NB4 (cell line): Measurements from ENCODE around the gene LSM4.

ENCODE experiments used
- DNase-seq: peaks from one replicate; pipeline ENCODE4 v3.0.0; 2010; ENCODE audit warnings: low read depth
- H3K4me3 ChIP-seq: one replicate; pipeline ENCODE4 v1.5.1; 2011; ENCODE audit warnings: mild to moderate bottlenecking, low read depth, low read length, moderate library complexity
- MAX ChIP-seq: IDR thresholded peaks from 2 replicates; pipeline ENCODE4 v1.6.1; 2011; ENCODE audit warnings: low read depth, low read length
- MYC ChIP-seq: IDR thresholded peaks from 2 replicates; pipeline ENCODE4 v1.6.1; 2011; ENCODE audit warnings: low read depth, low read length
- POLR2A ChIP-seq: IDR thresholded peaks from 2 replicates; pipeline ENCODE4 v1.6.1; 2011; ENCODE audit warnings: mild to moderate bottlenecking; ENCODE audit not compliant: insufficient read length; ENCODE audit errors: extremely low read depth
- TF ChIP-seq, protein P1 (sequence below): IDR thresholded peaks from one replicate; pipeline ENCODE4 v1.5.1; 2012; ENCODE audit warnings: low read depth, low read length

LSM4 gene

GRCh38 chr19:18317961-18318800 is 4.7 kb downstream of the LSM4 start:
- no peak for DNase-seq

GRCh38 chr19:18313398-18313797 is 9.5 kb downstream of the LSM4 start:
- no peak overlapping the region for H3K4me3 ChIP-seq
- TF ChIP-seq POLR2A: no peak
- TF ChIP-seq, protein P1, sequence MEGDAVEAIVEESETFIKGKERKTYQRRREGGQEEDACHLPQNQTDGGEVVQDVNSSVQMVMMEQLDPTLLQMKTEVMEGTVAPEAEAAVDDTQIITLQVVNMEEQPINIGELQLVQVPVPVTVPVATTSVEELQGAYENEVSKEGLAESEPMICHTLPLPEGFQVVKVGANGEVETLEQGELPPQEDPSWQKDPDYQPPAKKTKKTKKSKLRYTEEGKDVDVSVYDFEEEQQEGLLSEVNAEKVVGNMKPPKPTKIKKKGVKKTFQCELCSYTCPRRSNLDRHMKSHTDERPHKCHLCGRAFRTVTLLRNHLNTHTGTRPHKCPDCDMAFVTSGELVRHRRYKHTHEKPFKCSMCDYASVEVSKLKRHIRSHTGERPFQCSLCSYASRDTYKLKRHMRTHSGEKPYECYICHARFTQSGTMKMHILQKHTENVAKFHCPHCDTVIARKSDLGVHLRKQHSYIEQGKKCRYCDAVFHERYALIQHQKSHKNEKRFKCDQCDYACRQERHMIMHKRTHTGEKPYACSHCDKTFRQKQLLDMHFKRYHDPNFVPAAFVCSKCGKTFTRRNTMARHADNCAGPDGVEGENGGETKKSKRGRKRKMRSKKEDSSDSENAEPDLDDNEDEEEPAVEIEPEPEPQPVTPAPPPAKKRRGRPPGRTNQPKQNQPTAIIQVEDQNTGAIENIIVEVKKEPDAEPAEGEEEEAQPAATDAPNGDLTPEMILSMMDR: no peak
- TF ChIP-seq MAX: no peak
- no peak for TF ChIP-seq MYC
- no peak for DNase-seq

More at GRCh38 chr19:18317961-18318800, 4.7 kb downstream of the LSM4 start:
- TF ChIP-seq MAX (no peak), MYC (no peak), POLR2A (no peak)
- no peak overlapping the region for H3K4me3 ChIP-seq

DNA sequence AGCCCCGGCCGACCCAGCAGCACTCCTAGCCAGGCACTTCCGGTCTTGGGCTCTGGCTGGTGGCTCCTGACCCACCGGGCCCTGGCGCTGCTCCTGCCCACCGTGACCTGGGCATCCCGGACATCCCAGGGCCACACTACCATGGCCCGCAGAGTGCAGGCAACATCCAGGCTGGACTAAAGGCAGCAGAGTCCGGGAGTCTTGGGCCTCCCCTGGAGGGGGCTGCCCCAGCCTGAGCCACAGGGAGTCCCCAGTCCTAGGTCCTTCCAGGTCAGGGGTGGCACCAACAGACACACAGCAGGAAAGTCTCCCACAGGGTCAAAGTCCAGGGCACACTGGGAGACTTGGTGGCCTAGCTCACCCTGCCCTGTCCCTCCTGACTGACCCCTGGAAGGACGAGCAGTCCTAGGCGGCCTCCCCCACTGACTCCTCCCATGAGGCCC is 10.8 kb downstream of the LSM4 start:
- no peak overlapping the region for H3K4me3 ChIP-seq
- TF ChIP-seq POLR2A (no peak), MAX (no peak), MYC (no peak)
- TF ChIP-seq, protein P1: no peak
- DNase-seq: no peak

- TF ChIP-seq MAX (no peak), POLR2A (no peak)
- H3K4me3 ChIP-seq: no peak overlapping the region
- DNase-seq: no peak
These were observed 11.3 kb downstream of the LSM4 start for GRCh38 chr19:18311502-18312091.

DNA sequence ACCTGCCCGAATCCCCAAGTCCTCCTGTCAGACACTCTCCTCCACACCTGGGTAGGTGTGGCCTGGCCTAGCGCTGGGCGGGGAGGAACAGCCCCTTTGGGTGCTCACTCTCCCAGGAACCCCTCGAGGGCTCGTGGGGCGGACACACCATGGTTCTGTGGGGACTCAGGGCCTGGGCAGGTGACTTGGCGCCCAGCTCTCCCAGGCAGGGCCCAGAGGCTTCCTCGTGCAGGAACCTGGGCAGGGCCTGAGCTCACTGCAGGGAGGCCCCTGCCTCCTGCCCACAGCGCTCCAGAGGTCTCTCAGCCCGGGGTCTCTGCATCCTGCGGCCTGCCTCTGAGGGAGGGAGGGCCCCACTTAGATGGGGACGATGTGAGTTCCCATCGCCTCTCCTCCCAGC is 11.9 kb downstream of the LSM4 start:
- no peak overlapping the region for H3K4me3 ChIP-seq
- no peak for DNase-seq
- no peak for TF ChIP-seq MYC
- TF ChIP-seq, protein P1: no peak
- TF ChIP-seq POLR2A: no peak
- TF ChIP-seq MAX: no peak

- TF ChIP-seq POLR2A (no peak), MYC (no peak), MAX (no peak)
- TF ChIP-seq, protein P1: no peak
- no peak for DNase-seq
- no peak overlapping the region for H3K4me3 ChIP-seq
These were observed 12.6 kb downstream of the LSM4 start for GRCh38 chr19:18310118-18310909.
